ENCODE results near the gene PPP2R5D.

The PPP2R5D gene

DNA sequence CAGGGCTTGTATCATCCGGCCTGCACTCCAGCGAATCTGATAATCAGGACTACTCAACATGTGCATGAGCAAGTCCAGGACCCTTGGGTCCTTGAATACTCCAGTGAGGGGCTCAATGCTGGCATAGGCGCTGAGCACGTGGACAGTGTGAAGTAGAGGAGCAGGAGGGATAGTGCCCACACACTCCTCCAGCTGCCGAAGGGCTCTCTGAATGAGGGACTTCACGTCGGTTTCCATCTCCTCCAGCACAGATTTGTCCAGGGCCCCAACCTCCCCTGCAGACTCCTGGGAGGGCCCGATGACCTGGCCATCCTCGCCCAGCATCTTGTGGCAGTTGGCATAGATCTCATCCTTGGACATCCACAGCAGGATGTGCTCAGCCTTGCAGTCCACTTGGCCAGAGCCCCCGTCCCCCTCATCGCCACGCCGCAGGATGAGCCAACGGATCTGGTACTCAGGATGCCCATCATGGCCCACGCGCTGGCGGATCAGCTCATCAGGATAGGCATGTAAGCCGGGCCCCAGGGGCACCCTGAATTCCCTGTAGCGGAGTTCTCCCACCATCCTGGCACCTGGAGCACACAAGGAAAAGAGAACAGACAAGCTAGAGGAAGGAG is 68.0 kb downstream of the PPP2R5D start:
- peak overlapping the region; percentile 83 for H3K4me3 ChIP-seq (ENCODE audit: insufficient read length, low read depth)
- H3K9ac ChIP-seq (ENCODE audit: insufficient read length, low read depth): peak overlapping the region; percentile 96
- no peaks in the 10 kb centered on the region for H3K9me3 ChIP-seq (ENCODE audit: insufficient read depth, low read length)
- no peak for TF ChIP-seq SUZ12 (IDR thresholded peaks at IDR 0.05; ENCODE audit: extremely low read depth, insufficient read depth, insufficient read length)
- TF ChIP-seq YY1 (IDR thresholded peaks at IDR 0.05; ENCODE audit: insufficient read depth, insufficient read length): no peak
- TF ChIP-seq ZNF274 (IDR thresholded peaks at IDR 0.05; ENCODE audit: low read depth, low read length): no peak
- H3K36me3 ChIP-seq (ENCODE audit: insufficient read depth, insufficient read length, low read length): peaks cover 78% of the 10 kb centered on the region
- no peak for DNase-seq (ENCODE audit: low read depth, low spot score)
- no peaks in the 10 kb centered on the region for H3K27me3 ChIP-seq (ENCODE audit: insufficient read depth, insufficient read length)
- H3K4me1 ChIP-seq (ENCODE audit: insufficient read depth, insufficient read length): peaks cover 4% of the 10 kb centered on the region

DNA sequence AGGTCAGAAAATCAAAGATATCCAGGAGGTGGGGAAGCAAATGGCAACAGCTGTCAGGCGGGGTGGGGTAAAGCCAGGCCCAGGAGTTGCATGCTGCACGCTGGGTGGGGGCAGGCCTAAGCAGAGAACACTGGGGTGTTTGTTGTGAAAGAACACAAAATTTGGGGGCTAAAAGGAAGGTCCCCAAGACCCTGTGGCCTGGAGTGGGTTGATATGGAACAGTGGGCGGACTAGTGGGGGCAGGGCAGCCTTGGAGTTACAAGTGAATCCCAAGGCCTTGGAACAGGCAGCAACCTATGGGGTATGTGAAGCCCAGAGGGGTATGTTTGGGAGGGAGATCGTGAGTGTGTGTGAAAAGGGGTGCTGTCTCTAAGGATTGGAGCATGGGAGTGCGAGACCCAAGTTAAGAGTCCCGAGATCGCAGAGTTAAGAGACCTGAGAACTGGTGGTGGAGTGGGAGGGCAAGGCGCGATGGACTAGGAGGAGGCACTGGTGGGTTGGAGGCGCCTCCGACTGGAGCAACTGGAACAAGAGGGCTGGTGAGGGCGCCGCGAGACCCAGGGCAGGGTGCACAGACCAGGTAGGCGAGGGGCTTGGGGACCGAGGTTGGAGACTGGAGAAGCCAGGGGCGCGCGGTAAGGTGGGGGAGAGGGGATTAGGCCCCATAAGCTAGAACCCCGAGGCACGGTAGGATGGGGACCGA is 68.6 kb downstream of the PPP2R5D start:
- peak overlapping the region; percentile 96 for H3K9ac ChIP-seq (ENCODE audit: insufficient read length, low read depth)
- H3K4me3 ChIP-seq (ENCODE audit: insufficient read length, low read depth): peak overlapping the region; percentile 83
- H3K9me3 ChIP-seq (ENCODE audit: insufficient read depth, low read length): no peaks in the 10 kb centered on the region
- H3K4me1 ChIP-seq (ENCODE audit: insufficient read depth, insufficient read length): peaks cover 4% of the 10 kb centered on the region
- peaks cover 78% of the 10 kb centered on the region for H3K36me3 ChIP-seq (ENCODE audit: insufficient read depth, insufficient read length, low read length)
- no peaks in the 10 kb centered on the region for H3K27me3 ChIP-seq (ENCODE audit: insufficient read depth, insufficient read length)
- TF ChIP-seq YY1 (IDR thresholded peaks at IDR 0.05; ENCODE audit: insufficient read depth, insufficient read length) (no peak), SUZ12 (IDR thresholded peaks at IDR 0.05; ENCODE audit: extremely low read depth, insufficient read depth, insufficient read length) (no peak), ZNF274 (IDR thresholded peaks at IDR 0.05; ENCODE audit: low read depth, low read length) (no peak)
- no peak for DNase-seq (ENCODE audit: low read depth, low spot score)

DNA sequence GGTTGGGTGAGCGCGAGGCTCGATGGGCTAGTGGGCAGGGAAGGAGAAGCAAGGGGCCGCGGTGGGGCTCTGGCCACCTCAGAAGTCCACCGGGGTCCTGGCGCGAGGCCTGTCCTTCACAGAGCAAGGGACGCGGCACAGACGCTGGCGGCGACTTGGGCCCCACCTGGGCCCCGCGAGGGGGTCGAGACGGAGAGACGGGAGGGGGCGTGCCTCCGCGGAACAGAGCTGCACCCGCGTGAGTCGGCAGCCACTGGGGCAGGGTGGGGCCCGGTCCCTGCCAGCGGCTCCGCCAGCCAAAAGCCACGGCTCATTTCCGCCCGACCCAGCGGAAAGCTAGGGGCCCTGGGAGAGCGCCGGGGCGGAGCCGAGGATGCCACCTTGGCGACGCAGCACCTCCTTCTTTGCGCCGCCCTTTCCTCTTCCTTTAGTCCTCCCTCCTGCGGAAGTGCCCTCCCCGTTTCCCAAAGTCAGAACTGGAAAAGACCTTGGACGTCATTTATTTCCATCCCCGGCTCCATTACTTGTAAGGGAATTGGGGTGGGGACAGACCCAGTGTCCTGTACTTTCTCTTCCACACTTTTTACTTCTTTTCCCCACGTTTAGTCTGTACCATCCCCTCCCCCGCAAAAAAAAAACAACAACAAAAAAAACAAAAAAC is 69.3 kb downstream of the PPP2R5D start, which contains the start of gene CUL7:
Gene CUL7 (minus strand): TSS at position 307 of the 661 bp plus-strand sequence. CDS start 1,063 bp downstream, outside the sequence.
- Histone ChIP-seq H3K4me1 (ENCODE audit: insufficient read depth, insufficient read length) (peaks cover 4% of the 10 kb centered on the region), H3K36me3 (ENCODE audit: insufficient read depth, insufficient read length, low read length) (peaks cover 77% of the 10 kb centered on the region)
- no peak for TF ChIP-seq ZNF274 (IDR thresholded peaks at IDR 0.05; ENCODE audit: low read depth, low read length)
- TF ChIP-seq SUZ12 (IDR thresholded peaks at IDR 0.05; ENCODE audit: extremely low read depth, insufficient read depth, insufficient read length): no peak
- TF ChIP-seq YY1 (IDR thresholded peaks at IDR 0.05; ENCODE audit: insufficient read depth, insufficient read length): no peak

GRCh38 chr6:43054206-43054943 is 70.0 kb downstream of the PPP2R5D start:
- Histone ChIP-seq H3K9ac (ENCODE audit: insufficient read length, low read depth) (no peak overlapping the region), H3K4me3 (ENCODE audit: insufficient read length, low read depth) (no peak overlapping the region), H3K27me3 (ENCODE audit: insufficient read depth, insufficient read length) (no peaks in the 10 kb centered on the region), H3K4me1 (ENCODE audit: insufficient read depth, insufficient read length) (peaks cover 4% of the 10 kb centered on the region), H3K9me3 (ENCODE audit: insufficient read depth, low read length) (no peaks in the 10 kb centered on the region), H3K36me3 (ENCODE audit: insufficient read depth, insufficient read length, low read length) (peaks cover 71% of the 10 kb centered on the region)
- no peak for TF ChIP-seq YY1 (IDR thresholded peaks at IDR 0.05; ENCODE audit: insufficient read depth, insufficient read length)
- no peak for TF ChIP-seq SUZ12 (IDR thresholded peaks at IDR 0.05; ENCODE audit: extremely low read depth, insufficient read depth, insufficient read length)
- no peak for TF ChIP-seq ZNF274 (IDR thresholded peaks at IDR 0.05; ENCODE audit: low read depth, low read length)
- no peak for DNase-seq (ENCODE audit: low read depth, low spot score)

More for the DNA sequence above, 69.3 kb downstream of the PPP2R5D start, which contains the start of gene CUL7:
- DNase-seq (ENCODE audit: low read depth, low spot score): no peak
- no peaks in the 10 kb centered on the region for H3K27me3 ChIP-seq (ENCODE audit: insufficient read depth, insufficient read length)
- peak within 1 kb of the TSS; percentile 83 for H3K4me3 ChIP-seq (ENCODE audit: insufficient read length, low read depth)
- no peaks in the 10 kb centered on the region for H3K9me3 ChIP-seq (ENCODE audit: insufficient read depth, low read length)
- peak within 1 kb of the TSS; percentile 96 for H3K9ac ChIP-seq (ENCODE audit: insufficient read length, low read depth)

GRCh38 chr6:43055966-43056365 is 71.6 kb downstream of the PPP2R5D start:
- Histone ChIP-seq H3K4me3 (ENCODE audit: insufficient read length, low read depth) (no peak overlapping the region), H3K4me1 (ENCODE audit: insufficient read depth, insufficient read length) (peaks cover 3% of the 10 kb centered on the region), H3K9me3 (ENCODE audit: insufficient read depth, low read length) (no peaks in the 10 kb centered on the region), H3K27me3 (ENCODE audit: insufficient read depth, insufficient read length) (no peaks in the 10 kb centered on the region), H3K9ac (ENCODE audit: insufficient read length, low read depth) (no peak overlapping the region), H3K36me3 (ENCODE audit: insufficient read depth, insufficient read length, low read length) (peaks cover 56% of the 10 kb centered on the region)
- no peak for DNase-seq (ENCODE audit: low read depth, low spot score)
- TF ChIP-seq SUZ12 (IDR thresholded peaks at IDR 0.05; ENCODE audit: extremely low read depth, insufficient read depth, insufficient read length): no peak

DNA sequence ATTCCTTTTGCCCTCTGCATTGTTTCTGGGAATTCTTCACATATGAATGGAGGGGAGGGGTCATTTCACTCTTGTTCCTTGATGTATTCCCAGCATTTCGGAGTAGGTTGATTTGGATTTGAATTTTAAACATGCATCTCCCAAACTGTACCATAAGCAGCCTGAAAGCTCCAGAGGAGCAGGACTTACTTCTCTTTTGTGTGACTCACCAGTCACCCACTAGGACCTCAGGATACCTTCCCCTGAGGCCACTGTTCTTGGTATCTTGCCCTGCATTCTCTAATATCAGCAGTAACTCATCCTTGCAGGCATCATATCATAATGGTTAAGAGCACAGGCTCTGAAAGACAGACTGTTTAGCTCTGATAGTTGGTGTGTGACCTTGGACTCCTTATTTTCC is 74.2 kb downstream of the PPP2R5D start:
- no peak for DNase-seq (ENCODE audit: low read depth, low spot score)
- Histone ChIP-seq H3K4me1 (ENCODE audit: insufficient read depth, insufficient read length) (no peaks in the 10 kb centered on the region), H3K4me3 (ENCODE audit: insufficient read length, low read depth) (peak overlapping the region; percentile 92), H3K36me3 (ENCODE audit: insufficient read depth, insufficient read length, low read length) (peaks cover 47% of the 10 kb centered on the region), H3K27me3 (ENCODE audit: insufficient read depth, insufficient read length) (no peaks in the 10 kb centered on the region), H3K9ac (ENCODE audit: insufficient read length, low read depth) (peak overlapping the region; percentile 90), H3K9me3 (ENCODE audit: insufficient read depth, low read length) (no peaks in the 10 kb centered on the region)
- TF ChIP-seq YY1 (IDR thresholded peaks at IDR 0.05; ENCODE audit: insufficient read depth, insufficient read length): no peak
- no peak for TF ChIP-seq ZNF274 (IDR thresholded peaks at IDR 0.05; ENCODE audit: low read depth, low read length)
- TF ChIP-seq SUZ12 (IDR thresholded peaks at IDR 0.05; ENCODE audit: extremely low read depth, insufficient read depth, insufficient read length): no peak

Data from NT2/D1 (cell line).